Activated CD8-positive, alpha-beta memory T cell treated with anti-CD3 and anti-CD28 coated beads for 4 hours (primary cell): ENCODE measurements around the gene SESN3.
"Not testable (repeated sequence)": the region's sequence is repeated elsewhere in the genome, so short reads cannot be mapped to it uniquely, and the experiment has no call there.

Experiments
- DNase-seq, 2 donors: peaks; one replicate each; pipeline ENCODE4 v3.0.0-alpha.2; 2020; ENCODE audit warnings: low read depth in 2 of 2

Gene SESN3

DNA sequence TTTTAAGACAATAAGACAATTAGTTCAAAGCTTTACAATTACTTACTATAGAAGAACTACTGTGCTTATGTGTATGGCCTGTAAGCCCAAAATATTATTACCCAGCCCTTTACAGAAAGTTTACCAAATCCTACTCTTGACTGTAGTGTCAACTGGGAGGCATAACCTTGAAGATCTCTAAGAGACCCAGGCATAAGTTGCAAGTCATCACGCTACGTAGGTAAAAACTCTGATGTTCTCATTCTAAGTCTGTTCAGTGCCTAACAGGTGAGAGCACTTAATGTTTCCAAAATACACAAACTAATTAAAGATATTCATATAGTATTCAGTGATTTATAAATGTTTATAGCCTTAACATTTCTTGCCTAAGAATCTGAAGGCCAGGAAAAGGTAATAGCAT is 12.9 kb downstream of the SESN3 start:
- no peak for DNase-seq

GRCh38 chr11:95212609-95213008 is 18.4 kb downstream of the SESN3 start:
- DNase-seq, result no peak

DNA sequence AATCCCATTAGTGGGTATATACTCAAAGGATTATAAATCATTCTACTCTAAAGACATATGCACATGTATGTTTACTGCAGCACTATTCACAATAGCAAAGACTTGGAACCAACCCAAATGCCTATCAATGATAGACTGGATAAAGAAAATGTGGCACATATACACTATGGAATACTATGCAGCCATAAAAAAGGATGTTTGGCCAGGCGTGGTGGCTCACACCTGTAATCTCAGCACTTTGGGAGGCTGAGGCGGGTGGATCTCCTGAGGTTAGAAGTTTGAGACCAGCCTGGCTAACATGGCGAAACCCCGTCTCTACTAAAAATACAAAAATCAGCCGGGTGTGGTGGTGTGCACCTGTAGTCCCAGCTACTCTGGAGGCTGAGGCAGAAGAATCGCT is 21.5 kb downstream of the SESN3 start:
- not testable (repeated sequence) for DNase-seq

- DNase-seq, result no peak
These were observed 30.1 kb downstream of the SESN3 start for GRCh38 chr11:95200781-95201457.

GRCh38 chr11:95195831-95196230 is 35.2 kb downstream of the SESN3 start:
- no peak for DNase-seq

DNA sequence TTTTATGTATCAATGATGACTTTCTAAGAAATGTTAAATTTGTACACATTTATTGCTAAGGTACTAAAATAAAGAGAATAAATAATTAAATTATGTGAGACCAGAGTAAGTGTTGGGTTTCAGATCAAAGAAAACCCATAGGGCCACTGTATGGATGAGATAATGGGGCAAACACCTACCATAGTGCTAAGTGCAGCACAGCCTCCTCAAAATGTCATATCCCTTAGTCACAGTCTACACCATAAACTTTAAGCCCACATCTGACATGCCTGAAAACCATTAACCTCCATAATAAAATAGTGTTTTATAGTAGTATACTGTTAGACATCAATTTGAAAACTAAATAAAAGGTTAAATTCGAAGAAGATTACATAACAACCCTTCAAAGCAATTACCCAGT is 37.5 kb downstream of the SESN3 start:
- DNase-seq, result no peak

DNA sequence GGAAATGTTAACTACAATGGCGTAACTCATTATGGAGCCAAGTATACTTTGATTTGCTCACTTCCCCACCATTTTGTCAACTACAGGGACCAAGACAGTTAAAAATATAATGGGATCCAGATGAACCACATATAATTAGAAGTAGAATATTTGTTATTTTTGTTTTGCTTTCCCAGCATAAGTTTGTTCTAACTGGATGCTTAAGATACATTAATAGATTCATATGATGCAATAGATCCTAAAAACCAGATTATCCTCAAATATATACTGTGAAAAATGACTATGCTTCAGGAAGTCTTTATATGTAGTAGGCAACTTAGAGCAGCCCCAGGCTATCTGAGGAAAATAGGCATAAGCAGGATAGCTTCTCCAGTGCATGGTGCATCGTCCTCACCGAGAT is 38.3 kb downstream of the SESN3 start:
- DNase-seq, result no peak

DNA sequence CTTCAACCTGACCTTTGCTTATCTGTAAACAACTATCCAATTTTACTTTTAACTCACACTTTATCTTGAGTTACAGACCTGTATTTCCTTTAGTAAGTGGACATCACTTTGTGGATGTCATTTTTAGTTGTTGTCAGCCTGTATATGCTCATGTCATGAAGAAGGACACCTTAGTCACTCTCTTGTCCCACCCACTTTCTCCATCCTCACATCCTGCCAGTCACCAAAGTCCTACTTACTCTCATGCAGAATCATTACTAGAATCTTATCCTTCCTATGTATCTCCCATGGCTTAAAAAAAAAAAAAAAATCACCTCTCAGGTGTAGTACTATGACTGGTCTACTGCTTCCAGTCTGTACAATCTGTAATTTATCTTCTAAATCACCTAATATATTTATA is 43.3 kb downstream of the SESN3 start:
- DNase-seq, result no peak

DNA sequence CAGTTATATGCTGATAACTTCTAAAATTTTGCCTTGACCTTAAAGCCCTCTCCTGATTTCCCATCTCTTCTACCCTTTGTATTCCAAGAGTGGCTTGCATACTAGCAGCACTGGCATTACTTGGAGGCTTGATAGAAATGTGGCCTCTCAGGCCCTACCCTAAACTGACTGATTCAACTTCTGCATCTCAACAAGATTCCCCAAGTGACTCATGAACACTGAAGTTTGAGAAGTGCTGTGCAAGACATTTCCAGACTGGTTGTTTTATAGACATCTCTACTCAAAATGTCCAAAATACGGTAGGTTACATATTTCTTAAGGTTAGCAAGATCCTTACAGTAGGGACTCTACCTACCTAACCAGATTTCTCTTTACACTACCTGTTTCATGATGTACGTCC is 48.6 kb downstream of the SESN3 start:
- no peak for DNase-seq

- no peak for DNase-seq
These were observed 55.1 kb downstream of the SESN3 start for GRCh38 chr11:95175818-95176380.

DNA sequence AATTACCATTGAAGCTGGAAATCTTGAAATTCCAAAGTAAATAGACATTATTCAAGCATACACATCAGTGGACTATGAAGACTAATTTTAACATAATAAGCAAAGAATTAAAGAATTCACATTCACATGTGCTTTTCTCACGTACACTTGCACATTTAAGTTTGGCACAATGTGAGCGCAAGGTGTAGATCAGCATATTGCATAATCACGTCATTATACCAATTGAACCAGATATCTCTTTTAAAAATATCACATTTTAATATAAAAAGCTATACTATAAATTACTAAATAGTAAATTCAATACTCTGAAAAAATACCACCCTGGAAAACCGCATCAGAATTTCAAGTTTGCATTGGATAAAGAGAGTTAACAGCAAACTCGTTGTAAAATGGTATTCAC is 60.7 kb downstream of the SESN3 start:
- no peak for DNase-seq

GRCh38 chr11:95166781-95167180 is 64.2 kb downstream of the SESN3 start:
- DNase-seq, result no peak

DNA sequence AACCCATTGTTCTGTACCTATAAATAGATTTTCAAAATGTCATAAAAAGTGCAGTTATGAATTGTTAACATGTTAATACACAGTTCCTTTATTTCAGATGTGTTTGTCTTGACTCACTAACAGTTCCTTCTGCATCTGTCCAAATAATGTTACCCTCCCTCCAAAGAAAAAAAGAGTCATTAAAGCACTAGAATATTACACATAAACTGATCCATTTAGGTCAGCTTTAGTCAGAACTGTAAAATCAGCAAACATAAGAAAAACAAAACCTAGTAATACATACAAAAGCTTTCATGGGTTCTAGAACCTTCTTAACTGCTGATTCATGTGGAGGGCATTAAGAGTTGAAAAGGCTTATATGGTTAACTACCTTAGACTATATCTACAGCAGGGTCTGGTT is 65.4 kb downstream of the SESN3 start:
- DNase-seq, result no peak

DNA sequence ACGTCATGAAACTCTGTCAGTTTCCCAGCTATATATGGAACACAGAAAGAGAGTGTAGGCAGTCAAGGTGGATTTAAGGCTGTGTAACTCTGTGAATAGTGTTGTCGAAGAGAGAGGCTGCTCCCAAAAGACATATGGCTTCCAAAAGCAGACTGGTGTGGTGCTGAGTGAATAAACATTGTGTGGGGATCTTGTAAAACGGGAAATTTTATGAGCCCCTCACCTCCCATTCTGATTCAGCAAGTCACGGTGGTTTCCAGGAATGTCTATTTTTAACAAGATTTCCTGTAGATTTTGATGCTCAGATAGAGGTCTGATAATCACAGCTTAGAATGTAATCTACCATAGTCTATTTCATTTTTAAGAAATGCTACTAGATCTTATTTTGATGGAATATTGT is 67.9 kb downstream of the SESN3 start:
- no peak for DNase-seq

DNA sequence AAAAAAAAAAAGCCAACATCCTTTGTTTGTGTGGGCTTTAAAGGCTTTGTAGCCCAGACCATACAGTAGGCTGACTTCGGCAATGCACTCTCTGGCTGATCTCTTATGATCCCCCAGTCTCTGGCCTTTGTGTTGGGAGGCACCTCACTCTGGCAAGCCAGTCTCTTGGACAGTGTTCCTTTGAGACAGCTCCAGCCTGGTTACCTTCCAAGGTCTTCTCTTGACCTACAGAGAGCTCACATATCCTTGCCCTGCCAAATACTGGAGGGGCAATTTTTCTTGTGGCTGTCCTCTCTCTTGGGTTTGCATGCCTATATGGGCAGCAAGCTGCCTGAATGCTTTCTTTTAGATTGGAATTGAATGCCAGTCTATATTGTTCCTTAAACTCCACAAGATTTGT is 69.8 kb downstream of the SESN3 start:
- no peak for DNase-seq

GRCh38 chr11:95157824-95158223 is 73.2 kb downstream of the SESN3 start:
- DNase-seq, result no peak

- DNase-seq, result no peak
These were observed 74.0 kb downstream of the SESN3 start for GRCh38 chr11:95156916-95157541.

GRCh38 chr11:95156133-95156721 is 74.8 kb downstream of the SESN3 start:
- DNase-seq, result no peak

- DNase-seq, result no peak
These were observed 75.6 kb downstream of the SESN3 start for GRCh38 chr11:95155385-95155784.

DNA sequence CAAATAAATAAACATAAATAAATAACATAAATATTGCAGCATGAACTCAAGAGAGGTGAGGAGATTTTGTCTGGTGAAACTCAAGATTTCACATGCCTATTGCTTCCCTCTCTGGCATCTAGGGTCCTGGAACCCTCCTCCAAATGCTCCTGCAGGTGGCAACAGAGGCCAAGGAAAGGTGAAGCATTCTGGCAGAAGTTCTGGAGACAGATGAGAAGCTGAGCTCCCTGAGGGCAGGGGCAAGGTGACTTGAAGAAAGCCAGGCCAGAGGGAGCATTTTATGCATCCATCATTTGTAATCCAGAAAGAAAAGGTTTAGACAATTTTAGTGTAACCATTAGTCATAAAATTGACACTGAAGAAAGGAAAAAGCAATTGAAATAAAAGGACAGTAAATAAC is 76.5 kb downstream of the SESN3 start:
- DNase-seq, result no peak

DNA sequence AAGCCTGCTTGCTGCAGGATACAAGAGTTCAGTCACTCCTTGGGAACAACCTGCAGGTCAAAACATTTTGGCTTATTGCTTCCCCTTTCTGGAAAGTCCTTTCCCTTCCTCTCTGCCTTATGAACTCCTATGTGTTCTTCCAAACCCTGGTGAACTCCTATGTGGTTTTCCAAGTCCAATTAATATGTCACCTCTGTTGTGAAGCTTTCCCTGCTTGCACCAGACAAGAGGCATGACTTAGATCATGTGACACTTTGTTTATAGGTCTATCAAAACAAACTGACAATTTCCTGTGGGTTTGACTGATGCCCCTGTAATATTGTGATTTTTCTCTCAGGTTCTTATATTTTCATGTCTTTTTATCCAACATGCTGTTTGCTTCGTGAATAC is 77.2 kb downstream of the SESN3 start:
- DNase-seq, result no peak

- DNase-seq, result no peak
These were observed 77.8 kb downstream of the SESN3 start for GRCh38 chr11:95152876-95153856.
